ENCODE results near the gene AFF2. TPM values are rescaled to one million over a fixed set of nuclear protein-coding genes. Genes with fewer than 3 reads are reported as not detected.

AFF2 gene
- total and polyA plus RNA-seq, 2 donors (not counting 3 experiments of a cell fraction or from before 2014, with no cell fraction given) = 0.03 to 0.07 TPM

- H3K4me2 ChIP-seq (ENCODE audit: insufficient read depth, low read length) = no peak overlapping the region
- no peaks in the 10 kb centered on the region for H3K9me3 ChIP-seq (replicated peaks; ENCODE audit: control insufficient read depth, insufficient read depth, low read length)
- peak overlapping the region in 1 of 3 experiments; percentile 20 for H3K4me3 ChIP-seq (replicated peaks in 1 of 3; ENCODE audit: insufficient read depth in 1 of 3, low read depth in 1 of 3, low read length in 3 of 3)
- POLR2A ChIA-PET = no interaction called here
- intact Hi-C loops (cut with micrococcal nuclease) = loop anchor here (10.0 kb wide), 1 partner anchor 205 kb away; no protein-coding TSS in a partner anchor
- FAIRE-seq = no peak
- dilution Hi-C loops (cut with MboI; ENCODE audit: extremely low pct_ligation_motif_present, low sequenced_read_pairs) = no loop called here
- CTCF ChIA-PET = no interaction called here
- no peaks in the 10 kb centered on the region for H3K9me1 ChIP-seq (replicated peaks; ENCODE audit: control insufficient read depth, extremely low read depth, insufficient read depth, low read length)
- no peak overlapping the region for H3K9ac ChIP-seq (replicated peaks; ENCODE audit: extremely low read depth, insufficient read depth, low read length)
- no TSS peak for BruUV-seq (replicated peaks)
- no peak overlapping the region for H2AFZ ChIP-seq (ENCODE audit: low read depth, low read length)
- H3K36me3 ChIP-seq (ENCODE audit: control insufficient read depth in 2 of 2, extremely low read depth in 1 of 2, insufficient read depth in 2 of 2, low read length in 2 of 2) = no peaks in the 10 kb centered on the region
- peaks cover 3% of the 10 kb centered on the region for H3K4me1 ChIP-seq (ENCODE audit: control insufficient read depth, extremely low read depth, insufficient read depth, low read length)
- TF ChIP-seq GATA2 (IDR thresholded peaks at IDR 0.05; ENCODE audit: insufficient read depth, insufficient read length, low read depth, low read length) (no peak), CTCF (IDR thresholded peaks at IDR 0.05; ENCODE audit: extremely low read depth in 1 of 2, insufficient read depth in 1 of 2, low read depth in 1 of 2, low read length in 2 of 2) (no peak), EZH2 (IDR thresholded peaks at IDR 0.05; ENCODE audit: borderline replicate concordance, low read depth, low read length, severe bottlenecking) (no peak), JUN (IDR thresholded peaks at IDR 0.05; ENCODE audit: borderline replicate concordance, insufficient read depth, insufficient read length, low read depth) (no peak)
- no peaks in the 10 kb centered on the region for H3K79me2 ChIP-seq (ENCODE audit: control insufficient read depth, insufficient read depth, low read length)
- no peaks in the 10 kb centered on the region for H4K20me1 ChIP-seq (replicated peaks; ENCODE audit: control insufficient read depth, extremely low read depth, insufficient read depth, low read length)
- no peak for DNase-seq (ENCODE audit: low read depth, low spot score)
- no peak overlapping the region for H3K27ac ChIP-seq (ENCODE audit: insufficient read depth, low read depth, low read length)
- peaks cover 18 to 27% of the 10 kb centered on the region in 2 experiments for H3K27me3 ChIP-seq (ENCODE audit: control insufficient read depth in 2 of 2, insufficient read depth in 2 of 2, low read length in 2 of 2)
Measured at GRCh38 chrX:148499638-148500422, 587 bp upstream of the AFF2 start.

Data from endothelial cell of umbilical vein (primary cell).